Medulla oblongata (tissue), 1 donor: ENCODE measurements around the gene NTN1.
A peak's percentile ranks its signal among the peaks of the same experiment; 100 is the strongest.
"Not testable (repeated sequence)": the region's sequence is repeated elsewhere in the genome, so short reads cannot be mapped to it uniquely, and the experiment has no call there.

Experiments used
- DNase-seq: peaks from one replicate; pipeline ENCODE4 v3.0.0-alpha.2; 2015; ENCODE audit errors: extremely low spot score

Gene NTN1

DNA sequence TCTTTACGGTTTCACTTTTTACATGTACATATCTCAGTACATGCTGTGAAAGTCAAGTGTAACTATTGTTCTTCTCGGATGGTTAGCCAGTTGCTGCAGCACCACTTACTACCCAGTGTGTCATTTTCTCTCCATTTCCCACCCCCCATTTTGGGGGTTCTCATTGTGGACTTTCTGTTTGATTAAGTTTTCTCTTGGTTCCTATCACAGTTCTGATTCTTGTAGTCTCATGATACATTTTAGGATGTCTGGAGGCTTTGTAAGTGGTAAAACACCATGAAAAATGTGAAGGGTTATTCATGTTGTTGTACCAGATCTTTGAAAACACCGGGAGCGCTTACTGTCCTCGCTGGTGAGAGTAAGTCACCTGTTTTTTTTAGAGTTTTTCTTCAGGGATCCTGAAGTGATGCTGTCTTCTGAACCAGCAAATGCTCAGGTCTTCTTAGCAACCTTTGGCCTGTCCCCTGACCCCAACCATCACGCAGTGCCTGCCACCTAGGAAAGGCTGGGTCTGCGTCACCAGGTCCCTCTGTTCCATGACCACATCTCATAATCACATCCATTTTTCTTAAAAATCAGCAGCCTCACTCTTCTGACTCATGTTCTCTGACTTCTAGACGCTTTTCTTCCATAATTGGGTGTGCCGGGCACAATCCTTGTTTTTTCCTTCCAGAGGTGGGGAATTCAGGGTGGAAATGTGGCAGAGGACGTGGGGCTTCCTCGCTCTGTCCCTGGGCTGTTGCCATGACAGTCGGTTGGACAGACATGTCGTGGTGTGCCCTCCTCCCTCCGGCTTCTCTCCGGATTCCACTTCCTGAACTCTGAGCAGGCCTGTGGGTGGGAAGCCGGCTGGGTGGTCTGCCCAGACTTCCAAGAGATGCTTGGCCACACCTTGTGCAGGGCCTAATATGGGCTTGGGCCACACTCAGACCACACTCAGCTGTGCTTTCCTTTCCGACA lies 102.6 kb downstream of the NTN1 start:
- no peak for DNase-seq

DNA sequence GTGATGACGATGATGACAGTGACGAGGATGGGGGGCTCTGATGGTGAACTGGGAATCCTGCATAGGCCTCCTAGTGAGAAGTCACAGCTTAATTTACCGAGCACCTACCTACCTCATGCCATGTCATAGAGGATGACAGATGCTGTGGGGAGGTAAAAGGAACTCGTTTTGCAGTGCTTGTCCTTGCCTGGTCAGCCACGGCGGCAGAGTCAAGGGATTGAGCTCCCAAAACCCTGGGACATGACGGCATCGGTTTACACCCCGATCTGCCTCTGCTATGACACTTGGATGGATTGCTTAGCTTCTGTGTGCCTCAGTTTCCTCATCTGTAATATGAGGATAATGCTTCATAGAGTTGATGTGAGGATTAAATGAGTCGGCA lies 103.2 kb downstream of the NTN1 start:
- DNase-seq, result no peak

DNA sequence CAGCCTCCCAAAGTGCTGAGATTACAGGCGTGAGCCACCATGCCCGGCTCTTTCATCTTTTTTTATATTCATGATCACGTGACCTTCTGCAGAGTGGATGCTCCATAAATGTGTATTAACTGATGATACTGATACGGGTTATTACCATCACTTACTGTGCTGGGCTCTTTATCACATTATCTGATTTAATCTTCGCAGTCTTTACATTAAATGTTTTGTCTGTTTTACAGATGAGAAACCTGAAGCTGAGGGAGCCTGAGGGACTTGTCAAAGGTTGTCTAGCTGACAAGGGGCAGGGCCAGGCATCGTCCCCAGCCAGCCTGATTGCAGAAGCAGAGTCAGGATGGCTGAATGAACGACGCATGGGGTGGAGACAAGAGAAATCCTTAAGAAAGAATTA lies 104.4 kb downstream of the NTN1 start:
- no peak for DNase-seq

DNA sequence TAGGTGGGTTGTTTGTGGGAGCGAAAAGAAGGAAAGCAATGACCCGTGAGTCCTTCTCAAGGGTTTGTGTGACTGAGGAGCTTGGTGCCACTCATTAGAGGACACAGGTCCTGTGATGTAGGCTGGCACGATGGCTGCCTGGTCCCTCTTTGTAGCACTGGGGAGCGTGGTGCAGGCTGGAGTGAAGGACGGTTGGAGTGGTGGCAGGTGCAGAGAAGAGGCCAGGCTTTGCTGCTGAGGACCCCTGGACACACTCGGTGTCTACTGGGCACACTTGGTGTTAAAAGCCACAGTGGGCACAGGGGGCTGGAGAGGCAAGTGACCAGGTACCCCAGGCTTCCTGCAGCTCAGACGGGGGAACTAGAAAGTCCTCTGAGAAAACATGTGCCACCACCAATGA lies 106.0 kb downstream of the NTN1 start:
- DNase-seq, result no peak

DNA sequence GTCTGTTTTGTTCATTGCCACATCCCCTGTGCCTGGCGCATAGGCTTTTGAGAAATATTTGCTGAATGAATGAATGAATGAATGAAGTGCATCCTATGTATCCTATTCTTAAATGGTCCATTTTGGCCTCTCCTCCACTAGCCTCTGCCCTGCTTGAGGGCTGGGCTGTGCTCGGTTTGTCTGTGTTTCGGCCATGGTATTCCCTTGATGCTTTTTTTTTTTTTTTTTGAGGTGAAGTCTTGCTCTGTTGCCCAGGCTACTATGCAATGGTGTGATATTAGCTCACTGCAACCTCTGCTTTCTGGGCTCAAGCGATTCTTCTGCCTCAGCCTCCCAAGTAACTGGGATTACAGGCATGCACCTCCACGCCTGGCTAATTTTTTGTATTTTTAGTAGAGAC lies 110.1 kb downstream of the NTN1 start:
- no peak for DNase-seq

DNA sequence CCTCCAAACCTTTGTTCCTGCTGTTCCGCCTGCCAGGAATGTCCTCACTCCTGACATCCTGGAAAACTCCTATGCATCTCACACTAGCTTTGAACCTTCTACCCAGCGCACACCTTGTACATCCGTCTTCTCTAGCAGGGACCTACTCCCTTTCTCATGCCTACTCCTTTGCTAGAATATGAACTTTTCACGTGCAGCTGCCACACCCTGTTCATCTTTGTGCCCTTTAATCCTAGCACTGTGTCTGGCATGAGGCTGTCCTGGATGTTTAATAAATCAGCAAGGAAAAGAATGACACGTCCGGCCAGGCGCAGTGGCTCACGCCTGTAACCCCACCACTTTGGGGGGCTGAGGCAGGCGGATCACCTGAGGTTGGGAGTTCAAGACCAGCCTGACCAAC lies 111.0 kb downstream of the NTN1 start:
- no peak for DNase-seq

DNA sequence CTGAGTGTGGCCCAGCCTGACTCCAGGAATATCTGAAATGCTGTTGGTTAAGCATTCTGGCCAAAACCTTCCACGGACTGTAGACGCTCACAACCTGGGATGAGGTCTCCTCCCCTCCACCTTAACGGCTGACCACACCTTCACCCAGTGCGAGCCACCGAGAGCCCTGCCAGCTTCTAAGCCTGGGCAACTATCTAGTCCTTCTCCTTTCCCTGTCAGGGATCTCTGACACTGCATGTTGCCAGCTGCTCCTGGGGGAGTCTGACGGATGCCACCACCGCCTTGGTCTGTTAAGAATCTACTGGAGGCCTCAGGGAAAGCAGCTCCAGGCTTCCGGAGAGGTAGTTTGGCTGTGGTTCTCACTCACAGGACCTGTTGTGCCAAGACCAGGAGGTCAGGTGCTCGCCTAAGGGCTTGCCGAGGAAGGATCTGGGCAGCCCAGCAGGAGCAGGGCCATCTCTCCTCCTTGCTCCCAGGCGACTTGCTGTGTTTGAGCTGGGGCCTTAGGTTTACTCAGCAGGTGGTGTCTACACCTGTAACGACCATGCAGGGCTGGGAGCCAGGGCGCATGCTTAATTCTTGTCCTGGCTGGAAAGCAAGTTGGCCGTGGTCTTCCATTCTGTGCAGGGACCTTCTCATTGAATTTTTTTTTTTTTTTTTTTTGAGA lies 111.8 kb downstream of the NTN1 start:
- no peak for DNase-seq

DNA sequence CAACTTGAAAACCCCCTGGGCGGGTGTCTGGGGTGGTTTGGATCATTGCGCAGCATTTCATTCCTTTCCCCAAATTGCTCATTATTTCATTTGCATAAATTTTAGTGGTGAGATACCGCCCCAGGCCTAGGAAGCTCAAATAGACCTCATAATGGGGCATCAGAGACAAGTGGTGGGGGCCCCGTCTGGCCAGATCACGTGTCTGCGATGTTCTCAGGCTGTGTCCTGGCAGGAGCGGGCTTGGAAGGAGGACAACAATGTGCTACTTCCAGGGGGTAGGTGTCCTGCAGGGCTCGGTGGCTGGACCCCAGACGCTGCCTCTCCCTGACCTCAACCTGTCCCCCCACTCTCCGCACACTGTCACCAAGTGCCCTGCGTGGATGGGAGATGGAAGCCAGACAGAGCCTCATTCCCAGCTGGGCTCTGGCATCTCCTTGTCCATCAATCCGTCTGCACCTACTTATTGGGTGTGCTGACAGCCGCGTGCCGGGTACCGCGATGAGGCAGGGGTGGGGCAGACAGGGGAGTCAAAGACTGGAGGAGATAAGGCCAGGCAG lies 116.9 kb downstream of the NTN1 start:
- DNase-seq, result no peak

DNA sequence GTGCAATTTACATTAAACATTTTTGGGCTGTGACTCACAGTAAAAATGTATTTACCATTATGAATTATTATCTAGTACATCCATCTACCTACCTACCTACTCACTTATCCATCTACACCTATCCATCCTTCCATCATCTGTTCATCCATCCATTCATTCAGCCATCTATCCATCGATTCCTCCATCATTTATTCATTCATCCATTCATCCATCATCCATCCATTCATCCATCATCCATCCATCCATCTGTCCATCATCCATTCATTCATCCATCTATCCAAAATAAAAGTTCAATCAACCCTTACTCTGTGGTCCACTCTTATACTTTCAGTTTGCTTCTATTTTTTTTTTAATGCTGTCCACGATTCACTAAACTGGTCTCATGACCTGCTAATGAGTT lies 118.4 kb downstream of the NTN1 start:
- no peak for DNase-seq

DNA sequence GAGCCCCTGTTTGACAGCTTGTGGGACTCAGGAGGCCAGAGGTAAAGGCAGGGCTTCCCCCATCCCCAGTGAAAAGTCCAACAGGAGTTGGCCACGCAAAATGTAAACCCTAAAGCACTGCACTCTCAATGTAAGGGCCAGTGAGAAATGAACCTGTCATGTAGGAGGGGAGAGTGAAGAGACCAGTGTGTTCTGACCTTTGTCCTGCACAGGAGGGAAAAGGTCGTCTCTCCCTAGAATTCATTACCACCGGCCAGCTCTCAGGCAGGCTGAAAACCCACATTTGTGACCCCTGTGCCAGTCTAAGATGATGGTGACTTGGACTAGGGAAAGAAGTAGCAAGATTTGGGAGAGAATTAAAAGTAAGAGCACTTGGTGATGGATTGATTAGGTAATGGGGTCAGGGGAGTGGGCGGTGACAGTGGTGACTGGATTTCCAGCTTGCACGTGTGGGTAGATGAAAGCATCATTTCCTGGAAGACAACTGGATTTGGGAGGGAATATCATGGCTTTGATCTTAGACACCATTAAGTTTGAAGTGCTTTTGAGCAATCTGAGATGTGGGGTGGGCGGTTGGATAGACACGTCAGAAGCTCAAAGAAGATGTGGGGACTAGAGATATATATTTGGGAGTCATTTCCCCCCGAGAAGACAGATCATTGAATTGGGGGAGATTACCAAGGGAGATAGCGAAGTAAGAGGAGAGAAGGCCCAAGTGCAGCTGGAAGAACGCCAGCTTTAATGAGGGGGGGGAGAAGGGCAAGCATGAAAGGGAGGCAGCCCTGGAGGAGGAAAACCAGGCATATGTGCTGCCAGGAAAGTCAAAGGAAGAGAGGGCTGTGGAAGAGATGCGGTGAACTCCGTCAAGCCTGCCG lies 119.5 kb downstream of the NTN1 start:
- no peak for DNase-seq

DNA sequence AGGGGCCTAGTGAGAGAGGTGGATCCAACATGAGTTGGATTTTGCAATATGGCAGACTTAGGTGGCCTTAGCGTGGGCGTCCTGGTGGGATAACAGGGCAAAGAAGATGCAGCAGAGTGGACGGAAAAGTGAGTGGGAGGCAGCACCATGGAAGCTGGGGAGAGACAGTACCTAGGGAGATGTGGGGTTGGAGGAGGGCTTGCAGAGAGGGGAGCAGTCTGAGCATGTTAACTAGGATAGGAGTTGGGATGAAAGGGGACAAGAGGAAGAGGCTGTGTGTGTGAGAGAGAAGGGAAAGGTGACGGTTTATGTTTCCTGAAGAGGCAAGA lies 120.1 kb downstream of the NTN1 start:
- DNase-seq, result no peak

DNA sequence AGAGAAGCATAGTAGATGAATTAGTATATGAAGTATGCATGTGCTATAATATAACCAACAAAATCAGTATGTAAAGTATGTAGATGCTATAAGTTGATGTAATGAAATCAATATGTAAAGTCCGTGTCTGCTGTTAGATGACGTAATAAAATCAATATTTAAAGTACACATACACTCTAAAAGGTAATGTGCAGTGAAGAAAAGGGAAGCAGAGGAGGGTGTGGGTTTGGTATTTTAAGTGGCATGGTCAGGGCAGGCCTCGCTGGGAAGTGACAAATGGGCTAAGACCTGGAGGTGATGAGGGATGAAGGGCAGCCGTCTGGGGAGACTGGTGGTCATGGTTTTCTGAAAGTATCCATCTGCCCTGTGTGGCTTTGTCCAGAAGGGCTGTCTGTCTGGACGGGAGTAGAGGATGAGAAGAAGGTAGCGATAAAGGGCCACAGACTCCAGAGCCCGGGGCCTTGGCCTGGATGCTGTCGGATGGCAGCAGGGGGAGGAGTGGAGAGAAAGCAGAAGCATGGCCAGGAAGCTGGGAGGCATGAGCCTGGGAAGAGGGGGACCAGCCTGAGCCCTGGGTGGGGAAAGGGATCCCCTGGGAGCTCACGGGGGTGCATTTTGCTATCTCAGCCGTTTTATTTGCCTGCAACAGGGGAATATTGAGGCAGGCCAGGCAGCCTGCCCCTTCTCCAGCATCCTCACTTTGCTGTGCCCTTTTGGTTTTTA lies 121.6 kb downstream of the NTN1 start:
- DNase-seq, result no peak

DNA sequence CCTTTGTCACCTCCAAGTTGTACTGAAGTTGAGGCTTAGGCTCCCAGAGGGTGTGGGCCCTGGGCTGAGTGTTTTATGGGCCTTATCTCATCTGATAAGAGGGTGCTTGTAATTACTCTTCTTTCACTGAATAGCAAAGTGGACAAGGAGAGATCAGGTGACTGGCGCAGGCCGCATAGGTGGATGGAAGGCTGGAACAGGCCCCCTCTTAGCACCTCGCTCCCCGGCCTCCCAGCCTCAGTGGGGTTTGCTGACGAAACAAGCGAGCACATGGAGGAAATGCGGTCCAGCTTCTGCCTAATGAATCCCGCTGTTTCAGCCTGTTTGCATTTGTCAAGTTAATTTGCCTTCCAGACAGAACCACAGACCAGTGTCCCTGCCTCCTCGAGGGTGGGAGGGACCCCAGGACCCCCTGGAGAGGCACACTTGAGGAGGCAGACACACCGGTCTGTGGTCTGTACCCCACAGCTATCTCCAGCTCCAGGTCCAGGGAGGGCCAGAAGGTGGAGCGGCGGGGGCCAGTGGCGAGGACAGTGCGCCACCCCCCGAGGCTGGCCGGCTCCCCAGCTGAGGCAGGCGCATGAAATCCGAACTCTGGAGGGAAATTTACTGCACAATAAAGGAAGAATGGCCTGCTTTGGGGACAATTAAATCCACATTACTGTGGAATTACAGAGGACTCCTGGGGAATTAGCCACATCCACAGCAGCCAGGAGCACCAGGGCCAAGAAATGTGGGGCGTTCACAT lies 123.4 kb downstream of the NTN1 start:
- no peak for DNase-seq

DNA sequence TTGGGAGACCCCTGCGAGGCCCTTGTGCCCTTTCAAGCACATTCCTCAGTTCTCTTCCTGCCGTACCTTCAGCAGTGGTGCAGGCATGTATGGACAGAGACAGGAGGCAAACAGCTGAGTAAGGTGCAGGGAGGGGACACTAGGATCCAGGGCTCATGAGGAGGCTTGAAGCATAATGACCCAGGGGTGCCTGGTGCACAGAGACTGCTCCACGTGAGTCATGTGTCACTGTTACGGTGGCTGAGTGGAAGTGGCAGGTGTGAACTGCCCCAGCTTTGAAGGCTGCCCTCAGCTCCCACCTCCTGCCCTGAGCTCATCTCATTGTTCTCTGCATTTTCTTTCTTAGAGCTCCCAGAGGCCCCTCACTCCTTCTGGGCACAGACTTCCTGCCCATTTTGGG lies 124.8 kb downstream of the NTN1 start:
- DNase-seq, result no peak

DNA sequence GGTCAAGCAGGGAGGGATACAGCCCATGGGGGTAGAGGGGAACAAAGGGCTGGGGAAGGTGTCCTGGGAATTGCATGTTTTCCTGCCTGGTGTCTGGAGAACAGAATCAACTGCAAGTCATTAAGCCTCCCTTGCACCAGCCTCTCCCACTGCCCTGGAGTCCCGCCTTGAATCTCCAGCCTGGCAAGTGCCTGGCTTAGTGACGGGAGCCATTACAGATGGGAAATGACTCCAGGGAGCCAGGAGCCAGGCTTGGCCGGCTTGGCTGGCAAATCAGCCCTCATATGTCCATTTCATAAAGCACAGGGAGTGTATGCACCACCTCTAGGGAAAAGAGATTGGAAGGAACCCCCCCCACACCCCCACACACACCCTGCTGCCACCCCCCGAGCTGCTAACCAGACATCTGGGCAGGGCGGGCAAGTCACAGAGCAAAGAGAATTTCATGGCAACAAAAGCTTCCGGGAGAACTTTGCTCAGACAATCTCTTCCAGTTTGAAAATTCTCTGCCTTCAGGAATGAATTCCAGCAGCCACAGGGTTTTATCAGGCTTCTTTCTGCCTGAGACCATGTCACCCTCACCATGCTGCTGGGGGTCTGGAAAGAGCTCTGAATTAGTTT lies 127.7 kb downstream of the NTN1 start:
- DNase-seq, result no peak

DNA sequence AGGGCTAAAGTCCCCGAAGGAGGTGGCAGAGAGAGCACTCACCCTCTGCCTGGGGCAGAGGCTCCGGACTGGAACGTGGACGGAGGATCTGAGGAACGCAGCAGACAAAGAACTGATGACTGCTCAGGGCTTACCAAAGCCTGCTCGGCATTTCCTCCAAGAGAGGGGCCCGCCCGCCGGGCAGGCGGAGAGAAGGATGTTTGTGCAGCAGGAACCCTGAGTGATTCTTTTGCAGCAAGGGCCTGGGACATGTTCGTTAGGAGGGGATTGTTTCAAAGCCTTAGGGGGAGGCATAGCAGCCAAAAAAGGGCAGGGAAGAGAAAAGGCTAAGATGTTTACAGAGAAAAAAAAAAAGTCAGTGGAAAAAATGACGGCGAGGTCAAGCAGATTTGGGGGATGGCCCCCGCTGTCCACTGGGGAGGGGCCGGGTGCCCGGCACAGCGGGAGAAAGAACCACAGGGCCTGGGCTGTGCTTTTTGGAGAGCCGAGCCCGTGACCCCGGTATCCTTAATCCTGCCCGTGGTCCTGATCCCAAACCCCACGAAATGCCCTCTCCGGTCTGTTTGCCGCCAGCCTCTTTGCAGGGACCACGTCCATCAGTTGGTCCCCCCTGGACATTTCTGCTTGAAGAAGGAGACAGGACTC lies 129.3 kb downstream of the NTN1 start:
- no peak for DNase-seq

DNA sequence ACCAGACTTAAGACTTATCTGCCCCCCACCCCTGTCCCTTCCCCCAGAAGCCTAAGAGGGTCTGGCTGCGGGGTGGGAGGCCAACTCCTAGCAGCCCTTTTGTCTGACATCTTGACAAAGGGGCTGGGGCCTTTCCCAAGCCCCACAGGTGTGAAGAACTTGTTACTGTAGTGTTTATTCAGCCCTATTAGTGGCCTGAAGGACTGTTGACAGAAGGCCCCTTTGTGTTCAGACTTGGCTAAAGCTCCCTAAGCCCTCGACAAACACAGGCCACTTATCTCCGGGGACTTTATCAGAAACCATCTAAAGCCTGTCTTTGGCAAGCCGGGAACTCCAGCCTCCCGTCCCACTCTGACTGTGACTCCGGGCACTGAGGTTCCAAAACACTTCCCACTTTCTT lies 129.8 kb downstream of the NTN1 start:
- DNase-seq, result peak; percentile 48

DNA sequence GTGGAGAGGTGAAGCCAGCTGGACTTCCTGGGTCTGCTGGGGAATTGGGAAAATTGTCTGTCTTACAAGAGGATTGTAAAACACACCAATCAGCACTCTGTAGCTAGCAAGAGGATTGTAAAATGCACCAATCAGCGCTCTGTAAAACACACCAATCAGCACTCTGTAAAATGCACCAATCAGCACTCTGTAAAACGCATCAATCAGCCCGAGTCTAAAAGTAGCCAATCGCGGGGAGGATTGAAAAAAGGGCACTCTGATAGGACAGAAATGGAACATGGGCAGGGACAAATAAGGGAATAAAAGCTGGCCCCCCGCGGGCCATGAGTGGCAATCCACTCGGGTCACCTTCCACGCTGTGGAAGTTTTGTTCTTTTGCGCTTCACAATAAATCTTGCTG lies 130.4 kb downstream of the NTN1 start:
- not testable (repeated sequence) for DNase-seq

DNA sequence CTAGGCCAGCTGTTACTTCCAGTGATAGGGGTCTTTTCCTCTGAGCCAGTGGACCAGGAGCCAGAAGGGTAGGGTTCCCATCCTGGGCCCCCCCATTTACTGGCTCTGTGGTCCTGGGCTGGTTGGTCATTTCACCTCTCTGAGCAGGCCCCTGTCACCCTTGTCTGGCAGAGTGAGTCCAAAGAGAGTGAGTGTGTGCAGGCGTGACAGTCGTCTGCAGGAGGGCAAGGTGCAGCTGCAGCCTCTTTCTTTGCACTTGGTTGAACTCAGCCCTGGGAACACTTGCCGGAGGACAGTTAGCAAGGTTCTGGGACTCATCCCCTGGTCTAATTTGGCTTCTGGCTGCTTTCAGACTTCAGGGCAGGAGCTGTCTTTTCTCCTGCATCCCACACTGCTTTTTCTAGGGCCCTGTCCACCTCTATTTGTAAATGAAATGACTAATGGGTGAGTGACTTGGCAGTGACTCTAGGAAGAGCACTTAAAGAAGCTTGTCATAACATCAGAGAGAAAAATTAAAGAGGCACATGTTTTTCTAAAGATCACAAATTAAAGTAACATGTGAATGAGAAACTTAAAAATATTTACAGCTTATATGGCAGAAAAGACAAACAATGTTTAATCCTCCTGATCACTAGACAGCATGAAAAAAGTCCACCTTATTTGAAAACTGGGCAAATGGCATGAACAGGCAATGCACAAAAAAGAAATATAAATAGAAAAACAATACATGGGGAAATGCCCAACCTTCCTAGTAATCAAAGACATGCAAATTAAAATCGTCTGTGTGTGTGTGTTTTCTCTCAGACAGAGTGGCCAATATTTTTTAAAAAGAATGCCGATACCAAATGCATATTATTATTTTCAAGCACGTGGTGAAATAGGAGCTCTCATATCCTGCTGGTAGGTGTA lies 137.5 kb downstream of the NTN1 start:
- DNase-seq, result no peak
